HepG2 (cell line): ENCODE results near the gene HOXA7. TPM values are rescaled to one million over a fixed set of nuclear protein-coding genes. Genes with fewer than 3 reads are reported as not detected.

Source experiments
- ATAC-seq: fragments of 200-7000 bp; cut with Tn5 transposase; 3 replicates; pipeline ENCODE4 v1.9.1; 2020; ENCODE audit warnings: mild to moderate bottlenecking, moderate library complexity
- BruUV-seq: library from RNA; stranded (reverse); fragments of 400-500 nt; replicated peaks from 2 replicates; lab custom pipeline; 2021; lab: Mats Ljungman, UMichigan
- CTCF ChIA-PET: fragments of 300-600 bp; formaldehyde crosslinking; extraction: SDS; loops from one replicate; lab custom pipeline; 2021; ENCODE audit warnings: low total read pairs, inconsistent platforms, low intra/inter-chr PET ratio; lab: Yijun Ruan, JAX
- POLR2A ChIA-PET: fragments of 350-600 bp; sonication (Branson Sonifier 250); formaldehyde crosslinking; loops from one replicate; lab custom pipeline; 2020; ENCODE audit warnings: antibody characterized with exemption, inconsistent platforms; lab: Yijun Ruan, JAX
- DNase-seq: peaks from one replicate; pipeline ENCODE4 v3.0.0-alpha.2; 2015; ENCODE audit warnings: low spot score
- FAIRE-seq: peaks from 3 replicates; lab custom pipeline; 2011; peaks lifted over from hg19 to GRCh38; lab: Jason Lieb, UNC
- H2AFZ ChIP-seq: one replicate; pipeline ENCODE4 v1.6.1; 2011; ENCODE audit warnings: low read length, inconsistent platforms
- H3K27ac ChIP-seq: fragments of 300-600 bp; 3 replicates; pipeline ENCODE4 v1.8.0; 2011; ENCODE audit warnings: mixed run types, mild to moderate bottlenecking, mixed read lengths, low read length, inconsistent platforms; ENCODE audit not compliant: insufficient read depth; ENCODE audit errors: extremely low read length
- H3K27me3 ChIP-seq, 2 experiments: fragments of 200-600 bp in 1 of 2; 2 replicates in 1 of 2; 3 replicates in 1 of 2; pipeline versions ENCODE4 v1.6.0 to v1.8.0; 2011; ENCODE audit warnings: low read length in 2 of 2, mild to moderate bottlenecking in 2 of 2, moderate library complexity in 2 of 2, inconsistent platforms in 1 of 2; ENCODE audit not compliant: insufficient read depth in 2 of 2, control insufficient read depth in 1 of 2
- H3K36me3 ChIP-seq, 2 experiments: fragments of 200-600 bp in 1 of 2; replicated peaks in 1 of 2; 2 replicates in 1 of 2; 3 replicates in 1 of 2; pipeline versions ENCODE4 v1.5.1 to v1.8.0; 2011; ENCODE audit warnings: low read length in 2 of 2, inconsistent platforms in 1 of 2; ENCODE audit not compliant: insufficient read depth in 2 of 2, control insufficient read depth in 1 of 2
- H3K4me1 ChIP-seq: 2 replicates; pipeline ENCODE4 v1.5.1; 2012; ENCODE audit warnings: low read length, inconsistent platforms; ENCODE audit not compliant: insufficient read depth
- H3K4me2 ChIP-seq: 2 replicates; pipeline ENCODE4 v1.6.0; 2011; ENCODE audit warnings: low read depth, low read length, inconsistent platforms
- H3K4me3 ChIP-seq, 3 experiments: fragments of 200-600 bp in 1 of 3; sonication (generic), shearing (Covaris generic) in 1 of 3; replicated peaks in 1 of 3; 2 replicates each; pipeline ENCODE4 v1.5.1; 2011 to 2016; ENCODE audit warnings: low read length in 3 of 3, inconsistent platforms in 2 of 3, low read depth in 2 of 3, mild to moderate bottlenecking in 2 of 3, control low read depth in 1 of 3, mixed read lengths in 1 of 3; ENCODE audit not compliant: insufficient read depth in 1 of 3
- H3K79me2 ChIP-seq: one replicate; pipeline ENCODE4 v1.6.1; 2011; ENCODE audit warnings: low read length, inconsistent platforms; ENCODE audit not compliant: insufficient read depth
- H3K9ac ChIP-seq: 2 replicates; pipeline ENCODE4 v1.6.0; 2011; ENCODE audit warnings: mild to moderate bottlenecking, low read depth, low read length, inconsistent platforms; ENCODE audit not compliant: insufficient read depth
- H3K9me3 ChIP-seq: 2 replicates; pipeline ENCODE4 v1.5.1; 2012; ENCODE audit warnings: mild to moderate bottlenecking, low read length
- H4K20me1 ChIP-seq: 2 replicates; pipeline ENCODE4 v1.6.0; 2011; ENCODE audit warnings: inconsistent platforms, mild to moderate bottlenecking, low read length, moderate library complexity; ENCODE audit not compliant: insufficient read depth
- AKAP8 ChIP-seq: sonication (generic); formaldehyde crosslinking; IDR thresholded peaks from 2 replicates; pipeline ENCODE4 v1.5.1; 2020; ENCODE audit warnings: mild to moderate bottlenecking, missing genetic modification reagents
- ATF5 ChIP-seq: sonication (generic); formaldehyde crosslinking; IDR thresholded peaks from 2 replicates; pipeline ENCODE4 v1.4.0; 2020; ENCODE audit warnings: mild to moderate bottlenecking, low read depth, missing genetic modification reagents
- GTF2F1 ChIP-seq: fragments of 150-350 bp; IDR thresholded peaks from 2 replicates; pipeline ENCODE4 v1.6.1; 2014; ENCODE audit warnings: low read length
- HDAC6 ChIP-seq: fragments of 200-600 bp; sonication (generic); IDR thresholded peaks from 2 replicates; pipeline ENCODE4 v1.7.0; 2017; ENCODE audit warnings: mild to moderate bottlenecking, antibody characterized with exemption, low read length, low read depth
- JARID2 ChIP-seq: sonication (generic); formaldehyde crosslinking; IDR thresholded peaks from 2 replicates; pipeline ENCODE4 v1.8.1; 2023; ENCODE audit warnings: missing genetic modification reagents, inconsistent platforms; ENCODE audit not compliant: insufficient replicate concordance
- KAT2B ChIP-seq: fragments of 150-350 bp; IDR thresholded peaks from 2 replicates; pipeline ENCODE4 v1.6.1; 2014; ENCODE audit warnings: low read depth, low read length, borderline replicate concordance
- MEF2D ChIP-seq: sonication (generic); formaldehyde crosslinking; IDR thresholded peaks from 2 replicates; pipeline ENCODE4 v1.5.1; 2020; ENCODE audit warnings: mild to moderate bottlenecking, missing genetic modification reagents
- MIER3 ChIP-seq: IDR thresholded peaks from 2 replicates; pipeline ENCODE4 v1.6.1; 2016; ENCODE audit warnings: missing compliant biosample characterization, borderline replicate concordance
- SKI ChIP-seq: fragments of 450-650 bp; IDR thresholded peaks from one replicate; pipeline ENCODE4 v1.6.1; 2018; ENCODE audit warnings: mild to moderate bottlenecking; ENCODE audit not compliant: partially characterized antibody
- SMAD3 ChIP-seq: sonication (generic); formaldehyde crosslinking; IDR thresholded peaks from 2 replicates; pipeline ENCODE4 v1.4.0; 2020; ENCODE audit warnings: missing genetic modification reagents
- ZFP36L2 ChIP-seq: sonication (generic); formaldehyde crosslinking; IDR thresholded peaks from 2 replicates; pipeline ENCODE4 v1.4.0; 2020; ENCODE audit warnings: missing genetic modification reagents
- ZFY ChIP-seq: sonication (generic); formaldehyde crosslinking; IDR thresholded peaks from 2 replicates; pipeline ENCODE4 v1.4.0; 2020; ENCODE audit warnings: missing genetic modification reagents
- ZNF253 ChIP-seq: sonication (generic); formaldehyde crosslinking; IDR thresholded peaks from 2 replicates; pipeline ENCODE4 v1.8.0; 2022; ENCODE audit warnings: mild to moderate bottlenecking, missing genetic modification reagents, borderline replicate concordance
- ZNF484 ChIP-seq: sonication (generic); formaldehyde crosslinking; IDR thresholded peaks from 2 replicates; pipeline ENCODE4 v1.5.1; 2020; ENCODE audit warnings: mild to moderate bottlenecking, low read depth, missing genetic modification reagents, borderline replicate concordance
- ZNF567 ChIP-seq: sonication (generic); formaldehyde crosslinking; IDR thresholded peaks from 2 replicates; pipeline ENCODE4 v1.8.1; 2023; ENCODE audit warnings: mild to moderate bottlenecking, missing genetic modification reagents, borderline replicate concordance
- WGBS: methylation state at CpG from one replicate; pipeline ENCODE4 v1.1.6; 2017; ENCODE audit warnings: low lambda C conversion rate; 5-methylcytosine and 5-hydroxymethylcytosine counted together
- in situ Hi-C: cut with HindIII; loops from 2 replicates; pipeline ENCODE4 v1.10.0; 2017; ENCODE audit warnings: low pct_unique_long_range_greater_than_20kb; ENCODE audit not compliant: extremely low pct_ligation_motif_present
- intact Hi-C: fragments of 100-400 bp; cut with micrococcal nuclease; formaldehyde crosslinking; loops from one replicate; pipeline ENCODE4 v1.10.0; 2022; ENCODE audit not compliant: unreplicated experiment
- polyA plus RNA-seq, 8 experiments: library from polyadenylated mRNA; depleted of rRNA in 3 of 8; stranded (reverse) in 7 of 8; unstranded in 1 of 8; fragments of >200 nt; fragmentation: Illumina TruSeq in 4 of 8; extraction: Trizol in 4 of 8; gene quantifications; 2 replicates each; pipeline versions ENCODE4 v1.2.1 to v1.2.3, GENCODE V29; 2011 to 2016; ENCODE audit warnings: low read depth in 4 of 8, missing spikeins in 1 of 8, mixed read lengths in 1 of 8; ENCODE audit not compliant: insufficient read depth in 1 of 8
- total RNA-seq, 5 experiments: library from RNA; depleted of rRNA; stranded (reverse); fragments of >200 nt; fragmentation: Illumina TruSeq; extraction: Trizol; gene quantifications; 2 replicates each; pipeline ENCODE4 v1.2.3, GENCODE V29; 2016; ENCODE audit warnings: low read depth in 1 of 5

The HOXA7 gene
- total and polyA plus RNA-seq, 2 of the 13 experiments (the other 11 are each of a cell fraction or from before 2014, with no cell fraction given), result 0.05 TPM; not detected in 1

- 52% methylated on average over 11 of the region's 12 CpGs for WGBS
- POLR2A ChIA-PET, result no interaction called here
- peaks cover 0 to 74% of the 10 kb centered on the region in 2 experiments for H3K27me3 ChIP-seq
- H4K20me1 ChIP-seq, result no peaks in the 10 kb centered on the region
- H3K9me3 ChIP-seq, result no peaks in the 10 kb centered on the region
- in situ Hi-C loops, result loop anchor here (25.0 kb wide), 1 partner anchor 1088 kb away; no protein-coding TSS in a partner anchor
- BruUV-seq, result no TSS peak
- H3K4me2 ChIP-seq, result no peak overlapping the region
- no peak for DNase-seq
- CTCF ChIA-PET, result no interaction called here
- H3K27ac ChIP-seq, result no peak overlapping the region
- no peak overlapping the region for H3K4me3 ChIP-seq
- H3K9ac ChIP-seq, result no peak overlapping the region
- peak; percentile 9; the same call in 1 of the 3 replicates for ATAC-seq
- H3K36me3 ChIP-seq, result no peaks in the 10 kb centered on the region
- no peak overlapping the region for H2AFZ ChIP-seq
- H3K79me2 ChIP-seq, result no peaks in the 10 kb centered on the region
- H3K4me1 ChIP-seq, result peaks cover 29% of the 10 kb centered on the region
- intact Hi-C loops, result no loop called here
- FAIRE-seq, result no peak
- TF ChIP-seq HDAC6 (no peak), AKAP8 (no peak), ZNF253 (no peak), ZNF484 (no peak), ZFY (CRISPR knock-in tag) (no peak), JARID2 (CRISPR knock-in tag) (no peak), SKI (no peak), MEF2D (CRISPR knock-in tag) (no peak), ZNF567 (CRISPR knock-in tag) (no peak), ATF5 (no peak), ZFP36L2 (CRISPR knock-in tag) (no peak), GTF2F1 (no peak), KAT2B (no peak), MIER3 (no peak), SMAD3 (CRISPR knock-in tag) (no peak)
These were observed 18.6 kb upstream of the HOXA7 start for GRCh38 chr7:27174874-27175625.
